Activated T-helper 9 cell treated with anti-CD3 and anti-CD28 coated beads, Interleukin-2, amount 50 U/mL, for 16 hours (primary cell): ENCODE measurements around the gene SCPEP1.
"Not testable (repeated sequence)": the region's sequence is repeated elsewhere in the genome, so short reads cannot be mapped to it uniquely, and the experiment has no call there.

Experiments
- DNase-seq: peaks from one replicate; pipeline ENCODE4 v3.0.0-alpha.2; 2020; ENCODE audit warnings: low read depth

The SCPEP1 gene

DNA sequence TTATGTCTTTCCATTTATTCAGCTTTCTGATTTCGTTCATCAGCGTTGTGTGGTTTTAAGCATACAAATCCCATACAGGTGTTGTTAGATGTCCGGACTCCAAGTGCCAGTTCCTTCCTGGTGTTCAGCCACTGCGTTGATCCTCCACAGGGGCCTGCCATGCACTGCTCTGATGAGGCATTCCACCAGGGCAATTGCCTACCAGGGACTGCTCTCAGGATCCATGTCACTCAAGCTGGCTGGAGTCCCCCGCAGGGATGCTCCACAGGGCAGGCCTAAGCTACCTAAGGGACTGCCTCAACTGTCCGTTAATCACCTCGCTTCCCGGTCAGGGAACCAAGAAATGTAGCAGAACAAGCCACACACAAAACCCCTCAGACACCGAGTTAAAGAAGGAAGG is 12.7 kb upstream of the SCPEP1 start:
- not testable (repeated sequence) for DNase-seq

DNA sequence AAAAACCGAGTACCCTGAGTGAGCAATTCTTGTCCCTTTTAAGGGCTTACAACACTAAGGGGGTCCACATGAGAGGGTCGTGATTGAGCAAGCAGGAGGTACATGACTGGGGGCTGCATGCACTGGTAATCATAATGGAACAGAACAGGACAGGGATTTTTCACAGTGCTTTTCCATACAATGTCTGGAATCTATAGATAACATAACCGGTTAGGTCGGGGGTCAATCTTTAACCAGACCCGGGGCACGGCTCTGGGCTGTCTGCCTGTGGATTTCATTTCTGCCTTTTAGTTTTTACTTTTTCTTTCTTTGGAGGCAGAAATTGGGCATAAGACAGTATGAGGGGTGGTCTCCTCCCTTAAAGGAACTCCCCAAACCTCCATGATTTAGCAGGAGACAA is 12.2 kb upstream of the SCPEP1 start:
- not testable (repeated sequence) for DNase-seq

GRCh38 chr17:56966338-56966737 is 11.6 kb upstream of the SCPEP1 start:
- no peak for DNase-seq

DNA sequence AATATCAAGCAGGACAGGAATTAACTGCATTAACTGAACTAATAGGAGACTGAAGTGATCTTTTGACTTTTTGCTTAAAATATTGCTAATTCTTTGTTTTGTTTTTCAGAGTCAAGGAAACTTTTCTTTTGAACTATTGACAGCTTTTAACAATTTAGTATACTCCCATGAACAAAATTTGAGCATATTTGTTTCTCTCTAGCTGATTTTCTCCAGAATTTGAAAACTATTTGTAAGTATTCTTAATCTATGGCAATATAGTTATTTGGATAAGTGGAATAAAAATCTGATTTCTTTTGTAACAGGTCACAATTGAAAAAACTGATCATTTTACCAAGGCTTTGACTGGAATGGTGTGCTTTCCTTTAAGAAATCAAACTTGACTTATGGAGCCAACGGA is 7.0 kb upstream of the SCPEP1 start:
- no peak for DNase-seq

GRCh38 chr17:56972111-56972730 is 5.7 kb upstream of the SCPEP1 start:
- no peak for DNase-seq

GRCh38 chr17:56973520-56973919 is 4.4 kb upstream of the SCPEP1 start:
- DNase-seq, result no peak

DNA sequence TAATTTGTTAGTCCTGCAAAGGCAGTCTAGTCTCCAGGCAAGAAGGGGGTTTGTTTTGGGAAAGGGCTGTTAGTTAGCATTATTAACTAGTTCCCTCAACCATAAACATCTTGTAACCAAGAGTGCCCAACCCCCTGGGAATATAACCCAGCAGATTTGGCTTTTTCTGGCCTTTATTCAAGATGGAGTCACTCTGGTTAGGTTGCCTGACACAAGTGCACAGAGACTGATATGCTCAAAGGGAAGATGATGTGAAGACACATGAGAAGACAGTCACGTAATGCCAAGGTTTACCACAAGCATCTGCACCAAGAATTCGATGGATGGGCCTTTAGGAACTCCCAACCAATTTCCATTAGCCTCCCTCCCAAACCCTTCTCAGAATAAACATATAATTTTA is 3.9 kb upstream of the SCPEP1 start:
- no peak for DNase-seq

DNA sequence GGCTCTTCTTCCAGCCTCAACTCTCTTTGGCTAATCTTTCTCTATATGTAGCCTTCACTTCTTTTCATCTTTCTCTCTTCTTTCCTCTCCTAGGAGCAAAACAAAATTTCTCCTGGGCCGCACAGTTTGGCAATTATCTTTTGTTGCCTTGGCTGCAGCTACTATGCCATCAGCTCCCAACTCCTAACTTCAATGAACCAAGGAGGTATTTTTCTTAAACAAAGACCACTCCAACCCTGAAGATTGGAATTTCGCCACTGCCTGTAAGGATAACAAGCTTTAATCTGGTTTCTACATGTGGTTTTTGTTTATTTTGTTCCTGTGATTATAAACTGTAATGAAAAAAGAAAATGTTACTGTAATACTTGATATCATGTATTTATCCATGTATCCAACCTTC is 2.3 kb upstream of the SCPEP1 start:
- no peak for DNase-seq

GRCh38 chr17:56976941-56977608 is 856 bp upstream of the SCPEP1 start:
- no peak for DNase-seq

GRCh38 chr17:56978441-56979090 is 635 bp downstream of the SCPEP1 start:
- no peak for DNase-seq

- DNase-seq, result no peak
These were observed 1.2 kb downstream of the SCPEP1 start for GRCh38 chr17:56979091-56979480.

- DNase-seq, result not testable (repeated sequence)
These were observed 2.6 kb downstream of the SCPEP1 start for GRCh38 chr17:56980526-56980925.

GRCh38 chr17:56982312-56982711 is 4.4 kb downstream of the SCPEP1 start:
- DNase-seq, result no peak

DNA sequence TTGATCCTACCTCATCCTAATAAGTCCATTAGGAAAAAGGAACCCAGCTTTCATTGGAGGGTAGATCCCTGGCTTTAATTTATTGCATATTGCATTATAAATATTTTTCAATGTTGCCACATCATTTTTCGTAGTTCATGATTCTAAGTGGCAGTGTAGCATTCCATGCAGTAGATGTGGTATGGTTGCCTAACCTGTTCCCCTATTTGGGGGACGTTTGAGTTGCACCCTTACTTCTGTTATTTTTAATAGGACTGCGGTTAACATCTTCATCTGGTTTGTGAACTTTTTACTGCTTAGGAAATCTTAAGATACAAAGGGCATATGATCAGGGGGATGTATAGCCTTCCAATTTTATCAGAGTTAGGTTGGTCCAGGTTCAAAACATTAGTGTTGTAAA is 5.4 kb downstream of the SCPEP1 start:
- DNase-seq, result no peak

DNA sequence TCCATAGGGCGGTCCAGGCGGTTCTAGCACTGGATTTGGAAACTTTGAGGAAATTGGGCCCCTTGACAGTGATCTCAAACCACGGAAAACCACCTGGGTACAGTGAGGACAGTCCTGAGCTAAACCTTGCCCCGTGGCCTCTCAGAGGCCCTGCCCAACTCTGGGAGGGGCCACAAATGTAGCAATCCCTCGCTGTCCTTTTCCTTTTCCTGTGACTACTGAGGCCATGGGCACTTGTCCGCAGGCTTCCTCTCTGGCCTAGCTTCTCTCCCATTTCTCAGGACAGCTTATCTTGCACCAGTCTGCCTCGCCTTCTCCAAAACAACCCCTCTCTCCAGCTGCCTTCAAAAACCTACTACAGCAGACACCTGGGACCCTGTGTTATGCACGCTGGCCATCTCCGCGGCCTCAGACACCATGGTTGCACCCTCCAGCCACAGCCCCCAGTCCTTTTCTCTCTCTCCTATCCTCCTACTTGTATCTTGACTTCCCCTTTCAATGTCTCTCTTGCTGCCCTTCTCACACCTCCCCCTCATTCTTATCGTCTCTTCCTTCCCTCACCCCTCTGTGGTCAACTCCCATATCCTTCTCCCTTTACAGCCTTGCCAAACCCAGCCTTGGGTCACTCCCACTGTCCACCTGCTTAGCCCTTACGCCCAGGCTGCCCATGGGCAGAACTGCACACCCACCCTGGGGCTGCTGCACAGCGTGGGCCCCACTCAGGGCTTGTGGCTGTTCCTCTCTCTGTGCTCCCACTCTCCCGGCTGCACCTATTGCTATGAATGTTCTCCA is 7.6 kb downstream of the SCPEP1 start:
- DNase-seq, result no peak

GRCh38 chr17:56987283-56987834 is 9.4 kb downstream of the SCPEP1 start:
- DNase-seq, result no peak

- no peak for DNase-seq
These were observed 11.1 kb downstream of the SCPEP1 start for GRCh38 chr17:56988901-56989572.

DNA sequence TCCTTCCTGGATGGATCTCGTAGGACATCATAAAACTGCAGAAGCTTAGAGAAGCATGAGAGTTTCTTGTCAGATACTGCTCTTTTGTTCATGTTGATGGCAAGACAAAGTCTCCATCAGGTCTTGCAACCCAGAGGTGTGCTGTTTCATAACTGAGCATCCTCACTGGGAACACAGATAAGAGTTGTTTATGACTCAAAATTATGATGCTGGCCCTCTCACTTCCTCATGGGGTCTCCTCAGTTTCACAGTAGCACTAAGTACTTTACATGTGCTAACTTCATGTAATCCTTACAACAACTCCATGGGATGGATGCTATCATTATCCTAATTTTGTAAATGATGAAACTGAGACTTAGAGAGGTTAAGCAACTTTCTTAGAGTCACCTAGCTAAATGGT is 14.4 kb downstream of the SCPEP1 start:
- no peak for DNase-seq

- DNase-seq, result no peak
These were observed 16.3 kb downstream of the SCPEP1 start for GRCh38 chr17:56994009-56994792.

GRCh38 chr17:56995766-56996165 is 17.8 kb downstream of the SCPEP1 start:
- DNase-seq, result no peak

- no peak for DNase-seq
These were observed 19.4 kb downstream of the SCPEP1 start for GRCh38 chr17:56997313-56997712.
